NCI-H2171 treated with DMSO at 0.1 percent for 48 hours (cell line): ENCODE results near the gene HOXA4.
A peak's percentile ranks its signal among the peaks of the same experiment; 100 is the strongest.

ENCODE experiments used
- DNase-seq: peaks from one replicate; lab custom pipeline; 2025; lab: John Stamatoyannopoulos, UW

Gene HOXA4

GRCh38 chr7:27169658-27170425 is 39.3 kb upstream of the HOXA4 start:
- DNase-seq, result peak; percentile 56

- DNase-seq, result peak; percentile 68
Measured at GRCh38 chr7:27168265-27168947, 37.8 kb upstream of the HOXA4 start.

- no peak for DNase-seq
Measured at GRCh38 chr7:27167916-27168264, 37.3 kb upstream of the HOXA4 start.

- no peak for DNase-seq
Measured at GRCh38 chr7:27166531-27167505, 36.3 kb upstream of the HOXA4 start.

GRCh38 chr7:27165996-27166530 is 35.5 kb upstream of the HOXA4 start:
- DNase-seq, result no peak

- no peak for DNase-seq
Measured at GRCh38 chr7:27165089-27165995, 34.8 kb upstream of the HOXA4 start, which contains the start of gene HOXA9. TSS of gene HOXA9 (minus strand) at chr7:27165537. CDS start at chr7:27165457, 80 bp downstream.

- no peak for DNase-seq
Measured at GRCh38 chr7:27164367-27165088, 34.0 kb upstream of the HOXA4 start.

GRCh38 chr7:27164045-27164366 is 33.4 kb upstream of the HOXA4 start:
- DNase-seq, result no peak

- no peak for DNase-seq
Measured at GRCh38 chr7:27163288-27164044, 32.9 kb upstream of the HOXA4 start.

- no peak for DNase-seq
Measured at GRCh38 chr7:27162561-27163287, 32.2 kb upstream of the HOXA4 start.

- no peak for DNase-seq
Measured at GRCh38 chr7:27161721-27162560, 31.4 kb upstream of the HOXA4 start.

- no peak for DNase-seq
Measured at GRCh38 chr7:27161214-27161720, 30.7 kb upstream of the HOXA4 start.

GRCh38 chr7:27160546-27161213 is 30.1 kb upstream of the HOXA4 start:
- peak; percentile 83 for DNase-seq

GRCh38 chr7:27160145-27160545 is 29.6 kb upstream of the HOXA4 start:
- DNase-seq, result no peak

GRCh38 chr7:27159266-27160144 is 28.9 kb upstream of the HOXA4 start:
- DNase-seq, result no peak
